HFF-Myc (cell line): ENCODE data around the gene DDX24.
A peak's percentile ranks its signal among the peaks of the same experiment; 100 is the strongest.

Source experiments
- DNase-seq: peaks from one replicate; pipeline ENCODE4 v3.0.0-alpha.2; 2011; ENCODE audit warnings: low read depth; ENCODE audit errors: extremely low read depth
- H3K4me3 ChIP-seq: replicated peaks from 2 replicates; pipeline ENCODE4 v1.5.1; 2011; ENCODE audit warnings: low read depth, mild to moderate bottlenecking, control low read depth, low read length
- CTCF ChIP-seq: IDR thresholded peaks from 2 replicates; pipeline ENCODE4 v1.5.1; 2012; ENCODE audit warnings: mild to moderate bottlenecking, low read depth, low read length, control low read depth; ENCODE audit errors: missing control alignments

The DDX24 gene

DNA sequence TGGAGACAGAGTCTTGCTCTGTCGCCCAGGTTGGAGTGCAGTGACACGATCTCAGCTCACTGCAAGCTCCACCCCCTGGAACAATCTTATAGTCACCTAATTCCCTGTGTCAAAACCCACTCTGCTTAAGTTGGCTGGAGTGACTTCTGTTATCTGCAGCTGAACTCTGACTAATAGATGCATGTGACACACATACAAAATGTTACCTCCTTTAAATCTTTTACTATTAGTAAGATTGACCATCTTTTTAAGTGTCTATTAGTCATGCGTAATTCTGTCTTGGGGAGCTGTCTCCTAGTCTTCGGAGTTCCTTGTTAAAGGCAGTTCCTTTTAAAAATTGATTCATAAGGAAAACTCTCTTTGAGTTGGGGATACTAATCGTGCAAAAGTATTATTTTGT, 7.5 kb upstream of the DDX24 start:
- no peak for TF ChIP-seq CTCF
- no peak for DNase-seq
- no peak overlapping the region for H3K4me3 ChIP-seq

GRCh38 chr14:94087891-94088290, 6.9 kb upstream of the DDX24 start:
- DNase-seq, result no peak
- no peak overlapping the region for H3K4me3 ChIP-seq
- no peak for TF ChIP-seq CTCF

- TF ChIP-seq CTCF, result no peak
- DNase-seq, result no peak
- peak overlapping the region; percentile 98 for H3K4me3 ChIP-seq
Measured at GRCh38 chr14:94081386-94081820, 401 bp upstream of the DDX24 start.

DNA sequence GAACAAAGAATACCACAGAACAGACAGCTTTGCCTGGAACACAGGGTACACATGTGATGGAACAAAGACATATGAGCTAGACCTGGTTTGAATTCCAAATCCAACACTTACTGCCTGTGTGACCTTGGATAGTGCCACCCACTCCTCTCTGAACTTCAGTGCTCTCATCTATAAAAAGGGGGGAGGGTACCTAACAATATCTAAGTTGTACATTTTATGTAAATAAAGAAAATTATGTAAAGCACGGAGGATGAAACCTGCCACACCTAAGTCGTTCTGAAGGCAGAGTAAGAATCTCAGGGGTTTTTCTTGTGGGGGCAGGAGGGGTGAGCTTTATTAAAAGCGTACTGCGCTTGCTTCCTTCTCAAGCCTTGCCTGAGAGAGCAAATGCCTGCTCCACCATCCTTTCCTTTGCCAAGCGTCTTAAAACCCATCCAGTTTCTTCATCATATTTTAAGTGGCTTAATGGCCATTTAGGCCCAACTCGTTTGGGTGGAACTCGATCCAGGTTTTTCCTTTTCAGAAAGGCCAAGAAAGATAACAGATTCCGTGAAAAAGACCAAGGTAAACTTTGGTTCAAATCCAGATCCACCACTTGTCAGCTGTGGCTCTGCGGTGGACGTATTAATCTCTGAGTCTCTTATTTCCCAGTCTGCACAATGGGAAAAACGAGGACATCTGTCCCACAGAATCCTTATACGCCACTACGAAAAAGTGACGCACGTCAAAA, 946 bp downstream of the DDX24 start:
- peak overlapping the region; percentile 98 for H3K4me3 ChIP-seq
- TF ChIP-seq CTCF, result no peak
- DNase-seq, result peak; percentile 9

- TF ChIP-seq CTCF, result no peak
- peak overlapping the region; percentile 98 for H3K4me3 ChIP-seq
- DNase-seq, result no peak
Measured at GRCh38 chr14:94077823-94078222, 3.2 kb downstream of the DDX24 start.

- no peak for TF ChIP-seq CTCF
- no peak overlapping the region for H3K4me3 ChIP-seq
- no peak for DNase-seq
Measured at GRCh38 chr14:94077111-94077821, 3.7 kb downstream of the DDX24 start.
